GM19099 (cell line): ENCODE results near the gene RMC1.

Source experiments
- POLR2A ChIP-seq: IDR thresholded peaks from 3 replicates; pipeline ENCODE4 v1.6.1; 2011; ENCODE audit warnings: low read depth; ENCODE audit not compliant: insufficient read length; ENCODE audit errors: extremely low read depth

RMC1 gene

DNA sequence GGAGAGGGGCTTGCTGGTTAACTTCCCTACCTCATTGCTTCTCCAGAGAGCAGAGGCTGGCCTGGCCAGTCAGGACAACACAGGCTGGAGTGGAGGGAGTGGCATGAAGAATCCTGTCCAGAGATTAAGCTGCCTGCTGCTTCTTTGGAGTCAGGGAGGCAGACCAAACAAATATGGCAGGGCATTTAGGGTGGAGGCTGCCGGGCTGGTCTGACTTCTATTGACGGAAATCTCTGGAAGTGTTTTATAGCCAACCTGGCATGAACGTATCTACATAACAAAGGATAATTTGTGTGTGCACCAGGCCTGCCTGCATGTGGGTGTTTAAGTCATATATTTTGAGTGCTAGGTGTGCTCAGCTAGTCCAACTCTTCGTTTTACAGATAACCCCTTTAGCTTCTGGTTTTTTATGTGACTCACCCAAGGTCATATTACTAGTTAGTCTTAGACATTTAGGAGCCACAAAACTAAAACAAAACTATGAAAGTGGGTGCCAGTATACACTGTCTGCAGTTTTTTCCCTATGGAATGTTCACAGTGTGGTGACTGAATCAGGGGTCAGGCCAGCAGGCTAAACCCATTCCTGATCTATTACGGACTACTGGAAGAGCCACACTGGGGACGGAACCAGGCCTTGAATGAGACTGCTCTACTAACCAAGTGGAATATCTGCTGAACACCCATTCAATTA, 77.5 kb downstream of the RMC1 start:
- TF ChIP-seq POLR2A, result no peak
